Mesothelial cell of epicardium (in vitro differentiated cells): ENCODE results near the gene CASP14. TPM values are rescaled to one million over a fixed set of nuclear protein-coding genes. Genes with fewer than 3 reads are reported as not detected.
"Not testable (repeated sequence)": the region's sequence is repeated elsewhere in the genome, so short reads cannot be mapped to it uniquely, and the experiment has no call there.

Source experiments
- DNase-seq, 2 experiments: peaks; one replicate each; pipeline ENCODE4 v3.0.0; 2021; ENCODE audit warnings: low spot score in 2 of 2; ENCODE audit not compliant: unreplicated experiment in 2 of 2
- H3K27ac Mint-ChIP-seq: 2 replicates; pipeline ENCODE4 v1.8.0; 2021; ENCODE audit warnings: mixed read lengths
- H3K27me3 Mint-ChIP-seq: 2 replicates; pipeline ENCODE4 v1.8.0; 2021; ENCODE audit warnings: low read depth, mixed read lengths
- H3K36me3 Mint-ChIP-seq: 2 replicates; pipeline ENCODE4 v1.8.0; 2021; ENCODE audit warnings: mixed read lengths
- H3K4me1 Mint-ChIP-seq: 2 replicates; pipeline ENCODE4 v1.8.0; 2021; ENCODE audit warnings: mixed read lengths
- H3K4me3 Mint-ChIP-seq: 2 replicates; pipeline ENCODE4 v1.8.0; 2021; ENCODE audit warnings: mild to moderate bottlenecking, moderate library complexity, mixed read lengths
- H3K9me3 Mint-ChIP-seq: 2 replicates; pipeline ENCODE4 v1.8.0; 2021; ENCODE audit warnings: mixed read lengths
- total RNA-seq: library from RNA; stranded (reverse); gene quantifications from 3 replicates; pipeline ENCODE4 v1.2.1, GENCODE V29; 2021
- TF ChIP-seq, protein P1 (sequence below): fragments of 200-600 bp; sonication (generic); IDR thresholded peaks from one replicate; pipeline ENCODE4 v1.5.0; 2021; ENCODE audit warnings: antibody characterized with exemption; ENCODE audit not compliant: unreplicated experiment

CASP14 gene
- total RNA-seq, 1 donor from 2014 or later = not detected

DNA sequence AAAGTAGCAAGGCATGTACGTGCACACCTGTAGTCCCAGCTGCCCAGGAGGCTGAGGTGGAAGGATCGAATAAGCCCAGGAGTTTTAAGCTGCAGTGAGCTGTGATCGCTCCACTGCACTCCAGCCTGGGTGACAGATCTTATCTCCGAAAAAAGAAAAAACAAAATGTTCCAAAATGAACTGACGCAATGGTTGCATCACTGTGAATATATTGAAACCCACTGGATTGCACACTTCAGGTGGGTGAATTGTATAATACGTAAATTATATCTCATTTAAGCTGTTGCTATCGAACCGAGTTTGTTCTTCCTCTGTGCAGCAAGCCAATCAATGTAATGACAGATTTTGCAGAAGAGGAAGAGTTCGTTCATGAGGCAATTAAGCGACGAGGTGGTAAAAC lies 1.6 kb upstream of the CASP14 start:
- TF ChIP-seq, protein P1, sequence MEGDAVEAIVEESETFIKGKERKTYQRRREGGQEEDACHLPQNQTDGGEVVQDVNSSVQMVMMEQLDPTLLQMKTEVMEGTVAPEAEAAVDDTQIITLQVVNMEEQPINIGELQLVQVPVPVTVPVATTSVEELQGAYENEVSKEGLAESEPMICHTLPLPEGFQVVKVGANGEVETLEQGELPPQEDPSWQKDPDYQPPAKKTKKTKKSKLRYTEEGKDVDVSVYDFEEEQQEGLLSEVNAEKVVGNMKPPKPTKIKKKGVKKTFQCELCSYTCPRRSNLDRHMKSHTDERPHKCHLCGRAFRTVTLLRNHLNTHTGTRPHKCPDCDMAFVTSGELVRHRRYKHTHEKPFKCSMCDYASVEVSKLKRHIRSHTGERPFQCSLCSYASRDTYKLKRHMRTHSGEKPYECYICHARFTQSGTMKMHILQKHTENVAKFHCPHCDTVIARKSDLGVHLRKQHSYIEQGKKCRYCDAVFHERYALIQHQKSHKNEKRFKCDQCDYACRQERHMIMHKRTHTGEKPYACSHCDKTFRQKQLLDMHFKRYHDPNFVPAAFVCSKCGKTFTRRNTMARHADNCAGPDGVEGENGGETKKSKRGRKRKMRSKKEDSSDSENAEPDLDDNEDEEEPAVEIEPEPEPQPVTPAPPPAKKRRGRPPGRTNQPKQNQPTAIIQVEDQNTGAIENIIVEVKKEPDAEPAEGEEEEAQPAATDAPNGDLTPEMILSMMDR = no peak
- peaks cover 63% of the 10 kb centered on the region for H3K9me3 Mint-ChIP-seq
- peaks cover 3% of the 10 kb centered on the region for H3K36me3 Mint-ChIP-seq
- DNase-seq = no peak
- H3K4me1 Mint-ChIP-seq = no peaks in the 10 kb centered on the region
- no peaks in the 10 kb centered on the region for H3K27me3 Mint-ChIP-seq
- no peak overlapping the region for H3K4me3 Mint-ChIP-seq
- H3K27ac Mint-ChIP-seq = no peak overlapping the region

GRCh38 chr19:15048128-15048527 lies 1.2 kb upstream of the CASP14 start:
- Mint-ChIP-seq H3K4me3 (no peak overlapping the region), H3K27me3 (no peaks in the 10 kb centered on the region)
- TF ChIP-seq, protein P1 = no peak

GRCh38 chr19:15050639-15051038 lies 1.4 kb downstream of the CASP14 start:
- no peaks in the 10 kb centered on the region for H3K4me1 Mint-ChIP-seq
- TF ChIP-seq, protein P1 = no peak
- no peak overlapping the region for H3K27ac Mint-ChIP-seq
- peaks cover 60% of the 10 kb centered on the region for H3K9me3 Mint-ChIP-seq
- no peak overlapping the region for H3K4me3 Mint-ChIP-seq
- no peak for DNase-seq
- peaks cover 2% of the 10 kb centered on the region for H3K36me3 Mint-ChIP-seq
- H3K27me3 Mint-ChIP-seq = no peaks in the 10 kb centered on the region

More at GRCh38 chr19:15048128-15048527, 1.2 kb upstream of the CASP14 start:
- no peaks in the 10 kb centered on the region for H3K4me1 Mint-ChIP-seq
- H3K27ac Mint-ChIP-seq = no peak overlapping the region
- no peak for DNase-seq
- H3K36me3 Mint-ChIP-seq = peaks cover 3% of the 10 kb centered on the region
- H3K9me3 Mint-ChIP-seq = peaks cover 63% of the 10 kb centered on the region

GRCh38 chr19:15062036-15062435 lies 12.8 kb downstream of the CASP14 start:
- Mint-ChIP-seq H3K27ac (no peak overlapping the region), H3K4me3 (no peak overlapping the region), H3K36me3 (no peaks in the 10 kb centered on the region), H3K4me1 (no peaks in the 10 kb centered on the region), H3K27me3 (no peaks in the 10 kb centered on the region), H3K9me3 (peaks cover 45% of the 10 kb centered on the region)
- TF ChIP-seq, protein P1 = no peak
- DNase-seq = no peak

DNA sequence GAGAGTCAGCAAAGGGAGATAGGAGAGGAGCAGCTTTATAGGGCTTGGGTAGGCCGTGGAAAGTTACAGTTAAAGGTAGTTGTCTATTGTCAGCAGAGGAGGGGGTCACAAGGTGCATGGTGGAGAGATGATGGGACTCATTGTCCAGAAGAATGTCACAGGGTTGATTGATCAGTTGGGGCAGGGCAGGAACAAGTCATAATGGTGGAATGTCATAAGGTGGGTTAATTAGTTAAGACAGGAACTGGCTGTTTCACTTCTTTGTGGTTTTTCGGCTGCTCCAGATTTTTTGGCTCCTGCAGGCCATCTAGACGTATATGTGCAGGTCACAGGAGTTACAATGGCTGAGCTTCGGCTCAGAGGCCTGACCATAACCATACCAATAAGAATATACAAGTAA lies 21.1 kb downstream of the CASP14 start:
- peaks cover 22% of the 10 kb centered on the region for H3K9me3 Mint-ChIP-seq
- H3K36me3 Mint-ChIP-seq, H3K27me3 Mint-ChIP-seq, H3K4me3 Mint-ChIP-seq, H3K27ac Mint-ChIP-seq, H3K4me1 Mint-ChIP-seq, DNase-seq: not testable (repeated sequence)

- no peaks in the 10 kb centered on the region for H3K27me3 Mint-ChIP-seq
- peaks cover 2% of the 10 kb centered on the region for H3K4me1 Mint-ChIP-seq
- no peak for DNase-seq
- no peak overlapping the region for H3K4me3 Mint-ChIP-seq
- H3K36me3 Mint-ChIP-seq = no peaks in the 10 kb centered on the region
- H3K9me3 Mint-ChIP-seq = peaks cover 29% of the 10 kb centered on the region
- TF ChIP-seq, protein P1 = no peak
- H3K27ac Mint-ChIP-seq = peak overlapping the region; percentile 50
Observed at GRCh38 chr19:15072930-15073647, 23.8 kb downstream of the CASP14 start.
